ENCODE measurements around the gene PEG3.

Gene PEG3

DNA sequence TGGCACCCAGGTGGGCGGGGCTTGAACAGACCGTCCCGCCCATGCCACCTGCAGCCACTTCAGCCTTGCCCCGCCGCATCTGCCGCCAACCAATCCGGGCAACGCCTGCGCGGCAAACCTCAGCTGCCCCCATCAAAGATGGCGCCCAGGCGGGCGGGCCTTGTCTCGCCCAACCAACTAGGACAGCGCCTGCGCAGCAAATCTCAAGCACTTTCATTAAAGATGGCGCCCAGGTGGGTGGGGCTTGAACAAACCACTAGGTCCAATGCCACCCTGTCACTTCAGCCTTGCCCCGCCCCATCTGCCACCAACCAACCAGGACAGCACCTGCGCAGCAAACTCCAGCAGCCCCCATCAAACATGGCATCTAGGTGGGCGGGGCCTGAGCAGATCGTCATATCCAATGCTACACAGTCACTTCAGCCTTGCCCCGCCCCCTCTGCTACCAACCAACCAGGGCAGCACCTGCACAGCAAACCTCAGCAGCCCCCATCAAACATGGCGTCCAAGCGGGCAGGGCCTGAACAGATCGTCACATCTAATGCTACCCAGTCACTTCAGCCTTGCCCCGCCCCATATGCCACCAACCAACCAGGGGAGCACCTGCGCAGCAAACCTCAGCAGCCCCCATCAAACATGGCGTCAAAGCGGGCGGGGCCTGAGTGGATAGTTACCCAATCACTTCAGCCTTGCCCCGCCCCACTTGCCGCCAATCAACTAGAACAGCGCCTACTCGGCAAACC lies 1.4 kb downstream of the PEG3 start:
- no peak for DNase-seq

DNA sequence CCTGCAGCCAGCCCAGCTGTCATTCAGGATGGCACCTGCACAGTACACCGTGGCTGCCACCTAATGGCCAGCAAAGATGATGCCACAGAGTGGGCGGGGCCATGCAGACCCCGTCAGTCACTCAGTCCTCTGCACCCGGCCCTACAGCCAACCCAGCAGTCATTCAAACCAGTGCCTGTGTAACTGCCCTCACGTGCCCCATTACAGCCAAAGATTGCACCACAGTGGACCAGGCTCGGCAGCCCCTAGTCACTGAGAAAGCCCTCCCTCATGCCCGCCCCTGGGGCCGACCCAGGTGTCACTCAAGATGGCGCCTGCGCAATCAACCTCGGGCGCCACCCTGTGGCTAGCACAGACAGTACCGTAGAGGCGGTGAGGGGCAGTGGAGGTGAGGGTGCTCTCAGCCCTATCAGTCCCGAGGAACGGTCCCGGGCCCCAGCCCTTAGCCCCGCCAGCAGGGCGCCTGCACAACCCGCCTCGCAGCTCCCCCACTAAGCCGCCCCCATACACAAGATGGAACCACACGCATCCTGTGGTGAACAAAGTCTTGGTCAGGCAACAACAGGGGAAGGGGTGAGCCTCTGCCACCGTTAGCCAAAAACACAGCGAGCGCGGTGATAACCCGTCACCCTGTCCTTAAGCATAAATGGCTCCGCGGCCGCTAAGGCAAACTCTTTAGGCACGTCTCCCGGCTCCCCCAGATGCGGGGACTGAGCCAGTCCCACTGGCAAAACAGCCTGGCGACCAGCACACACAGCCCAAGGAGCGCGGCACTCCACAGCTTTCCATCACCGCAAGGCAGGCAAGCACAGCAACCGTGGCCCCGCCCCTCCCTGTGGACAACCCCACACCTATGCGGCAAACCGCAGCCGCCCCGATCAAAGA lies 2.3 kb downstream of the PEG3 start:
- no peak for DNase-seq

DNA sequence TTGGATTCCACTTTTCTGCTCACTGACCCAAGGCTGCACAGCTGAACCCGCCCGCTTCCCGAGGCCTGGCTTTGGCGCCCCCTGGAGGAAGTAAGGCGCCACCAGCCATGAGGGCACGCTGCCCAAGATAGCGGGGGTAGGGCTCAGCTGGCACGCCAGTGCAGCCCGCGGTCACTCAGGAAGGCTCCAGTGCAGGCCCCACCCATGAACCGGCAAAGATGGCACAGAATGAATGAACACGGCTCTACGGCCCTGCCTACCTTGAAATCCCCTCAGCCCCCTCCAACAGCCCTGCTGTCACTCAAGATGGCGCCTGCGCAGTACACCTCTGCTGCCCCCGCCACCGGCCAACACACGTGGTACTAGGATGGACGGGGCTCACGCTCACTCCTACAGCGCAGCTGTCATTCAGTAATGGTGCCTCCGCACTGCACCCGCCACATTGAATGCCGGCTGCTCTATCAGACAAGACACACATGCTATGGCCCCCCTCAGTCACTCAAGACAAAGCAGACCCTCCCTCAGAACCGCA lies 3.0 kb downstream of the PEG3 start:
- no peak for DNase-seq

GRCh38 chr19:56837004-56837403 lies 3.5 kb downstream of the PEG3 start:
- no peak for DNase-seq

- no peak for DNase-seq
Observed at GRCh38 chr19:56836059-56836458, 4.5 kb downstream of the PEG3 start.

DNA sequence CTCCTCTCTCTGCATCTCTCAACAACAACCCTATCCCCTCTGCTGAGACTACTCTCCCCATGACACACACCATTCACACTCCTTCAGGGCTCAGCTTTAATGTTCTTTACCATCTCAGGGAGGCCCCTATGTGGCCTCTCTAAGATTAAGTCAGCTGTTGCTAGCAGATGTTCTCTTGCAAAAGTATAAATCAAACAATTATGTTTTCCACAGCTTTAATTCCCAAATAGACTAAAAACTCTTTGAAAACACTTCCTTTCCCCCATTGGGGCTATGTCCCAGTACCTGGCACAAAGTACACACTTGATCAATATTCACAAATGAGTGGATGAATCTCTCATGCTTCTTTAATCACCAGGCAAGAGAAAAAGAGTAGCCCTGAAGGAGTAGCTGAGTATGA lies 5.1 kb downstream of the PEG3 start:
- DNase-seq, result no peak

DNA sequence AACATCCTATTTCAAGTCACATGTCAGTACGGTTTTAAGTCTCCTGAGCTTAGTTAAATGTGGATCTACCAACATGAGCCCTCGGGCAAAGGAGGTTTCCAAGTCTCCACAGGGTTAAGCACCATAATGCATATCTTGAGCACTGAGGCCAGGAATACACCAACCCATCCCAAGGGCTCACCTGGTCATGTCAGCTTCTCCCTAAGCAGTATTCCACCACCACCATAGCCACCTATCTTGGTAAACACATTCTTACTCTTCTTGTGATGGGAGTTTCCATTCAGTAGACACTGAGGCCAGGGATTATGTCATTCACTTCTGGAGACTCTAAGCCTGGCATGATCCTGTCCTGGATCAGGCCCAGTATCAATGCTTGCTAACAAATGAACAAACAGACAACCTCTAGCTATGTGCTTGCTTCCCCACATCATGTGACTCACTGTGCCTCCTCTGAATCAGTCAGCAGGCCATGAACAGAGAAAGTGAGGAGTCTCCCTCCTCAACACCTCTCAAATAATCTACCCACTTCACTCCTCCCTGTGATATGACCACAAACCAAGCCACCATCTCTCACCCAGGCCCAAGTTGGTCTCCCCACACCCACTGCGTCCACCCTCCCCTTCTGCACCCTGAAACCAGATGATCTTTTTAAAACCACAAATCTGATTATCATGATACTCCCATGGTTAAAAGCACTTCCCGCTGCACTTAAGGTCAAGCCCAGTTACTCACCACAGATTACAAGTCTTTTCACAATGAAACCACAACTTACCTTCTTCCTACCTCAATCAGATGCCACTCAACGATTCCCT lies 5.8 kb downstream of the PEG3 start:
- no peak for DNase-seq

- DNase-seq, result no peak
Observed at GRCh38 chr19:56832352-56832928, 8.1 kb downstream of the PEG3 start.

DNA sequence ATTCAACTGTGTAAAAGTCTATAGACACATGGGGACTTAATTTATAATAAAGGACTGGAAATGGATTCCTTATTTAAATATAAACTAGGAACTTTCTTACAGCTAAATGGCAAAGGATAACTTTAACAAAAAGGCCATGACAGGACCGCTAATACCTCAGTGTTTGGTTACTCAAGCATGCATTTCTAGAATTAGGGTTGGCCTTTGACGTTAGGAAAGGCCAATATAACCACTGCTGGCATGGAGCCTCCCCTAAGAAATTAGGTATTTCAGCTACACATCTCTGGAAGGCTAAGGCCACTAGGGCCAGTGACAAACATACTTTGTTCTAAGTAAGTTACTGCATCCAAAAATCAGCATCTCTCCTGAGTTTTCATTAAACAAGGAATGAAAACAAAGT lies 9.3 kb downstream of the PEG3 start:
- DNase-seq, result no peak

GRCh38 chr19:56829596-56829995 lies 10.9 kb downstream of the PEG3 start:
- DNase-seq, result no peak

DNA sequence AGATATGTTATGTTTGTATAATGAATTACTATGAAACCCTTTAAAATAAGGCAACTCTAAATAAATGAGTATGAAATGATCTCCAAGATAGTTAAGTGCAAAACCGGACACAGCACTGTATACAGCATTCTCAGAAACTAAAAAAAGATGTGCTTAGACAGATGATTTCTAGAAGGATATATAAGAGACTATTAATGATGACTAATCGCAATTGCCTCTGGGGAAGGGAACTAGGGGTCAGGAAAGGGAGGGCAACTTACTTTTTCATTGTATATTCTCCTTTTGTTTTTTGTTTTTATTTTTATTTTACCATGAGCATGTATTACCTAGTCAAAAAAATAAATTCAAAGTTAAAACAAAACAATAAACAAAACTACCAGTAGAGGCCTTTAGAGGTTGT lies 12.8 kb downstream of the PEG3 start:
- DNase-seq, result no peak

DNA sequence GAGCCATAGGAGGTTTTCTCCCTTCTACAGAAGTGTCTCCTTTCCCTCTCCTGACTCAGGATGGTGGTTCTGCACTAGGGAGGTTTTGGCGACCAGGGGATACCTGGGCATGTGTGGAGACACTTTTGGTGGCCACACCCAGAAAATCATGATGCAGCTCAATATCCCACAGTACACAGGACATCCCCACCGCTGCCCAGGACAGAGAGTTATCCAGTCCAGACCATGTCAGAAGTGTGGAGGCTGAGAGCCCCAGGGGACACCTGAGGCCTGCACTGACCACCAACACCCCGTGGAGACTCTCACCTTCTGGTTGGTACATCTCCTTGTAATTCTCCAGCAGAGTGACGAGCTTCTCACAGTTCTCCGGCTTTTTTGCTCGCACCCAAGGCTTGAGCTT lies 16.6 kb downstream of the PEG3 start:
- no peak for DNase-seq

GRCh38 chr19:56823417-56823816 lies 17.1 kb downstream of the PEG3 start:
- DNase-seq, result no peak

DNA sequence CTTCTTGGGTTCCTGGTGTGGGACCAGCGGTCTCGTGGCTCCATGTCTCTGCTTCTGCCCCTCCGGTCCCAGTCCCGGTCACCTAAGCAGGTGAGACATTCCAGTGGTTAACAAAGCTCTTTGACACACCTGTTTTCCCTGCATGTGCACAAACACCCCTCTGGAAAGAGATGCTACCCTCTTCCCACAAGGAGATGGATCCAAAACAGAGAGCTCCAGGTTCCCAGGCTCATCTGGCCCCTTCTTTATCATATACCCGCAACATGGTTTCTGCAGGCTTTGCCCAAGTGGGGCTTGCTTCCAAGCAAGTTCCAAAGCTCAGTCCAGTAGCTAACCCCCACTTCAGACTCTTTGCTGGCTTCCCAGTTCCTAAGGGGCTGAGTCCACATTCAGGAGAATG lies 17.8 kb downstream of the PEG3 start:
- no peak for DNase-seq

GRCh38 chr19:56821675-56822074 lies 18.9 kb downstream of the PEG3 start:
- no peak for DNase-seq

DNA sequence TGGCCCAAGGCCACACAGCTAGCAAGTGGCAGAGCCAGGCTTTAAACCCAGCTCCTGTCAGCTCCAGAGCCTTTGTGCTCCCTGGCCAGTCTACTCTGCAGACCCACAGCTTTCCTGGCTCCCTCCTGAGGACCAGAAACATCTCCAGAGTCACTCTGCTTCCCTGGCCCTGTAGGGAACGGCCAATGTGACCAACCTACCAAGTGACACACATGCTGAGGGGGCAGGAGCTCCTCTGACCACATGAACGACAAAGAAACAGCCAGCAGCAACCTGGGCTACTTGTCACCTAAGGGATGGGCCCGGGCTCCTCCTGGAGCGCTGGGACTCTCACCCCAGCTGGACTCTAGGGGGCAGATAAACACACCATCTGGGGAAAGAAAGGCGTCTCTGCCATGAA lies 19.3 kb downstream of the PEG3 start:
- DNase-seq, result no peak

DNA sequence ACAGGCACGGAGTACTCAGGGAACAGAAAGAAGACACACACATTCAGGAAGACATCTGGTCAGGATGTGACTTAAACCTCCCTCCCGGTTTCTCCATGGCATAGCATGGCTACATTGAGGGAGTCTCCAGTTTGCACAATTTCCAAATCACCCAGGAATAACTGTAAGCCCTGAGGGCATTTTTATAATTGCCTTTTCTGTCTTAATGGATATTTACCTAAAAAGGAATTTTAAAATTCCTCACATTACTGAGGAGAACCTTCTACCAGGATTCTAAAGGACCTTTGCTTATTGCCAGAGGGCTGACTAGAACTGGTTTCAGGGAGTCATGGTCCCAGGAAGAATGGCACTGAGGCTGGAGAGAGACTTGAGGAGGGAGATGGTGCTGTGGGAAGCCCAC lies 21.4 kb downstream of the PEG3 start:
- no peak for DNase-seq

DNA sequence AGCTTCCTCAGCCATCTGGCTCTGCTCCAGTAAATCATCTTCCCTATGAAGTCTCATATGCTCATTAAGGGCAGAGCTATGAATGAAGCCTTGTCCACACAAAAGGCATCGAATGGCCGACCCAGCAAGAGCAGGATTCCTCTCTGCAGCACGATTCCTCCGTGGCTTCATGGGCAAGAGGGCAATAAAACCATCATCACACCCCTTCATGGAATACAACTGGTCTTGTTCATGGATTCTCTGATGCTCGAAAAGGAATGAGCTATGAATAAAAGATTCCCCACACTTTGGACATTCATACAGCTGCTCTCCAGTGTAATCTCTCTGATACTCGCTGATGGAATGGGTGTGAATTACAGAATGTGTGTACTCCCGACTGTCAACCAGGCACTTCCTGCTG lies 25.9 kb downstream of the PEG3 start:
- DNase-seq, result no peak

- no peak for DNase-seq
Observed at GRCh38 chr19:56813531-56813930, 27.0 kb downstream of the PEG3 start.

DNA sequence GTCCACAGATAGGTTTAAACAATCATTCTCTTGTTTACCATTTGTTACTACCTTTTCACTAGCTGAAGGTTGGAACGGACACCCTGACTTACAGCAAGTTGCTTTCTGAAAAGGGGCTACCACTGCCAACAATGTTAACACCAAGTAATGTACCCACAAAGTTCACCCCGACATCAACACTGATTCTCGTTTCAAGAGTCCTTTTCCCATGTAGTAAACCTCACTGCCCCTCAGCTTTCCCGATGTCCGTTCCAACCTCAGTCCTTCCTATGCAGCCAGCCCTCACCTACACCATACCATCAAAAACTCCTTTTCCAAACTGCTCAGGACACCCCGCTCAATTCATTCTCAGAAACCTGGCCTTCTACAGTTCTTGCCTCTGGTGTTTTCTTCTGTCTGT lies 29.0 kb downstream of the PEG3 start:
- DNase-seq, result no peak

DNA sequence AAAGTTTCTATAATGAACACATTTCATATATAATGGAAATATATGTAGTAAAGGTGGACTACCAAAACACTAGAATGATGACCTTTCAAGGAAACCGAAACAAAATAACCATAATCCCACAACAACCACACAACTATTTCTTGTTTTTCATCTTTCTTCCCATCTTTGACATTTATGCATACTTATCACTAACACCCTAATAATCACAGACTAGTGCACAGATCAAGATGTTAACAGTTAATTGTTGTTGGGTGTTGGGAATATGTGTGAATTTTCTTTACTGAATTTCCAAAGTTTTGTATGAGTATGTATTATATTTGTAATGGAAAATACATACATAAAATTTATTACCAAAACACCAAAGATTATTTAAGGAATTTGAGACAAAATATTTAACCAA lies 30.3 kb downstream of the PEG3 start:
- DNase-seq, result no peak

DNA sequence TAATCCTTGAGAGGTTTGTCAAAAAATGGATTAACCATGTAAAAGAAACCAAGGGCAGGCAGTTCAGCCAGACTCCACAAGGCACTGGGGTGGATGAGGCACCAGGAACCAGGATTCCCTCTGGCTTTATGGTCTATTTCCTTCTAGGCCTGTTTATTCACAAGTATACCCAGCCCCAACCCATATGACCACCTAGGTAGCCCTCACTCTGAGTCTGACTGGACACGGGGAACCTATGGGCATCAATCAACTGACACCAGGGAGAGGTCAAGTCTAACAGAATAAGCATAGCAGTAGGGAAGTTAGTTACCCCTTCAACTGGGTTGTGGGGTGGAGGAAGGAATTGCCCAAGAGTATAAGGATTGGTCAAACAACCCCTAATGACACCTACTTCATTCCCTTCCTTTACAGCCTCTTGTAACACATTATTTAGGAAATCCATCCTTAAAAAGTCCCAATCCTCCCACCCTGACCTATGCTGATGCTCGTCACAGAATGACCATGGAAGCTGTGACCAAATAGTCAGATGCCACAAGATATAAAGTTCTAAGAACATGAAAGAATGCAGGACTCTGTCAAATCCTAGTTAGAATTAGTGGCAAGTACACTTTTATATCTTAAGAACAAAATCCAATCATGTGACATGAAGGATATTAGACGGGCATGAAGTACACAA lies 31.7 kb downstream of the PEG3 start:
- no peak for DNase-seq

All from activated naive CD4-positive, alpha-beta T cell treated with Interleukin-2 at 50 U/mL for 16 hours (primary cell).